Activated naive CD4-positive, alpha-beta T cell treated with Interleukin-2 at 50 U/mL for 16 hours (primary cell): ENCODE measurements around the gene PRUNE2.

Source experiments
- DNase-seq: peaks from one replicate; pipeline ENCODE4 v3.0.0-alpha.2; 2020

The PRUNE2 gene

GRCh38 chr9:76588316-76588715 is 317.6 kb downstream of the PRUNE2 start:
- DNase-seq = no peak

GRCh38 chr9:76586390-76587314 is 319.3 kb downstream of the PRUNE2 start:
- DNase-seq = no peak

GRCh38 chr9:76585487-76586389 is 320.2 kb downstream of the PRUNE2 start:
- no peak for DNase-seq

- DNase-seq = no peak
These were observed 322.7 kb downstream of the PRUNE2 start for GRCh38 chr9:76583256-76583655.

- no peak for DNase-seq
These were observed 324.2 kb downstream of the PRUNE2 start for GRCh38 chr9:76581731-76582130.

- DNase-seq = no peak
These were observed 325.1 kb downstream of the PRUNE2 start for GRCh38 chr9:76580820-76581219.

GRCh38 chr9:76580188-76580587 is 325.7 kb downstream of the PRUNE2 start:
- DNase-seq = no peak

GRCh38 chr9:76576344-76576743 is 329.6 kb downstream of the PRUNE2 start:
- peak; percentile 60 for DNase-seq

GRCh38 chr9:76575761-76576160 is 330.2 kb downstream of the PRUNE2 start:
- DNase-seq = no peak

GRCh38 chr9:76573905-76574760 is 331.8 kb downstream of the PRUNE2 start:
- no peak for DNase-seq

GRCh38 chr9:76573408-76573807 is 332.5 kb downstream of the PRUNE2 start:
- DNase-seq = no peak

GRCh38 chr9:76572151-76572550 is 333.8 kb downstream of the PRUNE2 start:
- DNase-seq = no peak

GRCh38 chr9:76571743-76572146 is 334.2 kb downstream of the PRUNE2 start:
- DNase-seq = no peak

- no peak for DNase-seq
These were observed 334.6 kb downstream of the PRUNE2 start for GRCh38 chr9:76571288-76571687.

GRCh38 chr9:76570826-76571225 is 335.1 kb downstream of the PRUNE2 start:
- no peak for DNase-seq

- DNase-seq = no peak
These were observed 338.8 kb downstream of the PRUNE2 start for GRCh38 chr9:76567086-76567485.

- no peak for DNase-seq
These were observed 341.6 kb downstream of the PRUNE2 start for GRCh38 chr9:76564297-76564696.

- DNase-seq = no peak
These were observed 343.4 kb downstream of the PRUNE2 start for GRCh38 chr9:76562511-76562911.

- no peak for DNase-seq
These were observed 344.0 kb downstream of the PRUNE2 start for GRCh38 chr9:76561900-76562299.
